ENCODE measurements around the gene ZNF526.

ZNF526 gene, protein sequence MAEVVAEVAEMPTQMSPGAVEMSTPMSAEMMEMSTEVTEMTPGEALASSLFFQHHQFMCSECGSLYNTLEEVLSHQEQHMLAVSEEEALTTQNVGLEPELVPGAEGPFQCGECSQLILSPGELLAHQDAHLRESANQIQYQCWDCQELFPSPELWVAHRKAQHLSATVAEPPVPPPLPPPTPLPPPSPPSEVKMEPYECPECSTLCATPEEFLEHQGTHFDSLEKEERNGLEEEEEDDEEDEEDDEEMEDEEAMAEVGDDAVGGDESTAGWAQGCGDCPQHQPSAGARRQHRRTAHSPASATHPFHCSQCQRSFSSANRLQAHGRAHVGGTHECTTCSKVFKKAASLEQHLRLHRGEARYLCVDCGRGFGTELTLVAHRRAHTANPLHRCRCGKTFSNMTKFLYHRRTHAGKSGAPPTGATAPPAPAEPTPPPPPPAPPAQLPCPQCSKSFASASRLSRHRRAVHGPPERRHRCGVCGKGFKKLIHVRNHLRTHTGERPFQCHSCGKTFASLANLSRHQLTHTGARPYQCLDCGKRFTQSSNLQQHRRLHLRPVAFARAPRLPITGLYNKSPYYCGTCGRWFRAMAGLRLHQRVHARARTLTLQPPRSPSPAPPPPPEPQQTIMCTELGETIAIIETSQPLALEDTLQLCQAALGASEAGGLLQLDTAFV

DNA sequence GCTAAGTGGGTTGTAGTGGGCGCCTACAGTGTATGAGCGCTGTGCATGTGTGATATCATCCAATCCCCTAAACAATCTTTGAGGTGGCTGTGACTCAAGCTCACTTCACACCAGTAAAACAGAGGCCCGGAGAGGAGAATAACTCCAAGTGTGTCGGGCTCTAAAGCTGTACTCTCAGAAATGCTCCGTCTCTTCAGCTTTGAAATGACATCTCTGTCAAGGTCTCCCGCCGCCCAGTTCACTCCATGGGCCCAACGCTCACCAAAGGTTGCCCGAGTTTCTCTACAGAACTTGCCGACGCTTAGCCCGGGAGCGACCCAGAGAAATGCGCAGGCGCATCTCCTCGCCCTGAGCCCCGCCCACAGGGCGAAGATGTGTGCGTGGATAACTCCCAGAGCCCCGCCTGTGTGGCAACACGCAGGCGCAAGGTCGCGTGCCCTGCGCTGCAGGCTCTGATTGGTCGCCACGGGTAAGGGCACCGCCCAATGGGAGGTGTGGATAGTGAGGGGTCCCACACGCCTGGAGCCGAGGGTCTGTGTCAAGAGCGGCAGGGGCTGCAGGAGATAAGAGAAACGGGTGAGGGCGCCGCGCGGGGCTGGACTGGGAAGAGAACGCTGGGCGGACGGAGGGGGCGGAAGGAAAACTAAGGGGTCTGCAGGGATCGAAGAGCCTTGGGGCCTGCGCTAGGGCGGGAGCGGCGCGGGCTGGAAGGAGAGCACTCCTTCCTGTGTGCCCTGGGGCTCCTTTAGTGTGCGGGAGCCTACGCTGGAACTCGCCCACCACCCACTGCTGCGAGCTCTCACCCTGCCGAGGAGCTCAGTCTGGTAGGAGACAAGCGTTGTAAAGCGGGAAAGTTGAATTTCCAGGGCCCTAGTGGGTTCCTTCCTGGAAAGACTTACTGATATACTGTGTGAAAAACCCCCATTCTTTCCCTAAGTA, at the start of gene ZNF526:
TSS of gene ZNF526 (plus strand) at position 501 of the 939 bp plus-strand sequence. CDS start 4,092 bp downstream, outside the sequence.
- peak within 1 kb of the TSS; percentile 93 for H3K4me3 Mint-ChIP-seq
- peaks cover 49% of the 10 kb centered on the region for H3K36me3 Mint-ChIP-seq (ENCODE audit: low read depth)
- H3K9me3 Mint-ChIP-seq = no peaks in the 10 kb centered on the region
- peak; percentile 97 for DNase-seq
- peak within 1 kb of the TSS; percentile 96 for H3K27ac Mint-ChIP-seq
- no peaks in the 10 kb centered on the region for H3K27me3 Mint-ChIP-seq
- peaks cover 57% of the 10 kb centered on the region for H3K4me1 Mint-ChIP-seq (ENCODE audit: low read depth)

DNA sequence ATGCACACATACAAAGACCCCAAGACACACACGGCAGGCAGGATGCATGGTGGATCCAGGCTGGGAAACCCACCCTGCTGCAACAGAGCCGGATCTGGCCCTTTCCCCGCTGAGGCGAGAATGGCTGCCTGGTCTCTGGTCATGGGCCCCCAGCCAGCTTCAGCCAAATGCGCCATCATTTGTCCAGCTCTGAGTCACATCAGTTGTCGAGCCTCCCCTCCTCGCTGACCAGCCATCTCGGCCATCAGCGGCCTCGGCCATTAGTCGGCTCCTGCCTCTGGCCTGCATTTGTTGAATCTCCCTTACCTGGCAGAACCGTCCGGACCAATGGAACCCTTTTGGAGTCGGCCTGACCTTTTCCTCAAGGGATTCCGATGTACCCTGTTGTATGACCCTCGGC, 49.4 kb upstream of the ZNF526 start:
- Mint-ChIP-seq H3K4me3 (no peak overlapping the region), H3K27ac (no peak overlapping the region), H3K36me3 (ENCODE audit: low read depth) (no peaks in the 10 kb centered on the region), H3K9me3 (no peaks in the 10 kb centered on the region), H3K27me3 (peaks cover 19% of the 10 kb centered on the region), H3K4me1 (ENCODE audit: low read depth) (peaks cover 4% of the 10 kb centered on the region)
- no peak for DNase-seq

DNA sequence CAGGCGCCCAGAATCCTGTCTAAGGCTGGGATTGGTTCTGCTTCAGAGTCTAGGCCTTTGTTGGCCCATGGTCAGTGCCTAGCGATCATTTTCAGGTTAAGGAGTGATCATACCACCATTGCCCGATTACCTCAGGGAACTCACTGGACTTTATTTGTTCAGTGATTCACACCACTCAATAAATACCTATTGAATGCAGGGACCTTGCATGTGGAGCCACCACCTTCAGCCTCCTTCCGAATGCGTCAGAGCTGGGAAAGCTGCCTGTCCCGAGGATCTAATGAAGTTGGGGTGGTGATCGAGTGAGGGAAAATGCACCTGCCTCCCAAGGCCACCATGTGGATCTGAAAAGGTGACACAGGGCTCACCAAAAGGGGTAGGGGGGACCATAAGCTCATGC, 47.9 kb upstream of the ZNF526 start:
- Mint-ChIP-seq H3K27me3 (peaks cover 26% of the 10 kb centered on the region), H3K4me3 (no peak overlapping the region), H3K9me3 (no peaks in the 10 kb centered on the region)

DNA sequence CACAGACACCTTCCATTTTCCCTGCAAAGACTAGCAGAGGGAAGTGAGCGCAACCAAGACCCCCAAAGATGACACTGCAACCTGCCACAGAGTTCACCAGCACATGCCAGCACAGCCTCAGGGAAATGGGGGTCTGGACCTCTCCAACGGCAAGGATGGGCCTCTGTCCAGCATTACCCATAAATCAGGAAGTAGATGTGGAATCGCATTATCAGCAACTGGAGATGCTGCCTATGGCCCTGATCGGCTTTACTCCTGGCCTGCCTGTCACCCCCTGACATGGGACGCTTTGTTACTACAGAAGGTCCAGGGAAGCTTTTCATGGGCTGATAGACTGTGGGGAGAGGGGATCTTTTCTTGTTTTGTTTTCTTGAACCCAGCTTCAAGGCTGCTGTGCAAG, 46.4 kb upstream of the ZNF526 start:
- Mint-ChIP-seq H3K9me3 (no peaks in the 10 kb centered on the region), H3K27me3 (peaks cover 26% of the 10 kb centered on the region), H3K4me3 (no peak overlapping the region), H3K27ac (no peak overlapping the region), H3K4me1 (ENCODE audit: low read depth) (peaks cover 11% of the 10 kb centered on the region), H3K36me3 (ENCODE audit: low read depth) (no peaks in the 10 kb centered on the region)
- DNase-seq = no peak

More for the DNA sequence above, 47.9 kb upstream of the ZNF526 start:
- Mint-ChIP-seq H3K36me3 (ENCODE audit: low read depth) (no peaks in the 10 kb centered on the region), H3K4me1 (ENCODE audit: low read depth) (peaks cover 11% of the 10 kb centered on the region), H3K27ac (no peak overlapping the region)
- no peak for DNase-seq

DNA sequence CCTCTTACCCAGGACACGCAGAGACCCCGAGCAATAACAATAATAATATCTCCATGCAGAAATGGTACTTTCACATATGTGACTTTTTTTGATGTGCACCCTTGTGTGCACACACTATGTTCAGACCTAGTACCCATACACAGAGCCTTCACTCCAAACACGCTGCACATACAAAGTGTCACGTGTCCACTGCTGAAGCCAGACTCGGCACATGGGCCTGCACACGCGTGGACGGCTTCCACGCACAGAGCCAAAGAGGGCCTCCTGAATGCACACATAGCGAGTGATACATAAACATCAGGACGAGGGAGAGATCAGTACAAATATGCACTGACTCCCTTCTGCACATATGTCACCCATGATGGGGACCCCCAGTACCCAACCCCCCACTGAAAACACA, 45.9 kb upstream of the ZNF526 start:
- Mint-ChIP-seq H3K4me3 (no peak overlapping the region), H3K27me3 (peaks cover 26% of the 10 kb centered on the region), H3K36me3 (ENCODE audit: low read depth) (no peaks in the 10 kb centered on the region), H3K27ac (no peak overlapping the region), H3K4me1 (ENCODE audit: low read depth) (peaks cover 11% of the 10 kb centered on the region), H3K9me3 (no peaks in the 10 kb centered on the region)
- no peak for DNase-seq

DNA sequence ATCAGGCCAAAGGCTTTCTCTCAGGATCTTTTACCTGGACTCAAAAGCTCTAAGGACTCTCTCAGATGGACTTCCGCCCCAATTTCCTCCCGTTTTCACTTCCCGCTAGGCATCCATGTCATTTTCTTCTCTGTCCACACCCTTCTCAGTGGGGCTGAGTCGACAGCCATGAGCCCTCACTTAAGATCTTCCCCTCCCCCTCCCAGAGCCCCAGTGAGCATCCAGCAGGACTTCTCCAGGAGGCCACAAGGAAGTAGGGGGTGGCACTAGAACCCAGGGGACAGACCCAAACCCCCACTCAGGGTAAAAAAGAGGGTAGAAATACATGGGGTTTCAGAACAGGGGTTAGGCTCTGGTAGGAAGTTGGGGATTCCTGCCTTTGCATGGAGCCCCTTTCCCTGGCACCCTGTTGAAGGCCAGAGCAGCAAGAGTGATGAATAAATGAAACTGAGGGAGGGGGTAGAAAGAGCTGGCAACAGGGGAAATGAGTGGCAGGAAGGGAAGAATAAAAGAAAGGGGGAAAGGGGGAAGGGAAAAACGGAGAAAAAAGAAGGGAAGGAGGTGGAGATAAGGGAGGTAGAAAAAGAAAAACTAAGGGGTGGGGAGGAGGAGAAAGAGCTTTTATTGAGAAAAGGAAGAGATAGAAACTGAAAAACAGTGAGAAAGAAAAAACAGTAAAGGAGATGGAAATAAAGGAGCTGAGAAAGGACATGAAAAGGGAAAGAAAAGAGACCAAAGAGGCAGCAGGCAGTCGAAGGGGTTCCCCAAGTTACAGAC, 45.0 kb upstream of the ZNF526 start:
- no peak for DNase-seq
- H3K27ac Mint-ChIP-seq = no peak overlapping the region
- H3K4me3 Mint-ChIP-seq = peak overlapping the region; percentile 77
- no peaks in the 10 kb centered on the region for H3K36me3 Mint-ChIP-seq (ENCODE audit: low read depth)
- H3K9me3 Mint-ChIP-seq = no peaks in the 10 kb centered on the region
- H3K4me1 Mint-ChIP-seq (ENCODE audit: low read depth) = peaks cover 11% of the 10 kb centered on the region
- peaks cover 29% of the 10 kb centered on the region for H3K27me3 Mint-ChIP-seq

DNA sequence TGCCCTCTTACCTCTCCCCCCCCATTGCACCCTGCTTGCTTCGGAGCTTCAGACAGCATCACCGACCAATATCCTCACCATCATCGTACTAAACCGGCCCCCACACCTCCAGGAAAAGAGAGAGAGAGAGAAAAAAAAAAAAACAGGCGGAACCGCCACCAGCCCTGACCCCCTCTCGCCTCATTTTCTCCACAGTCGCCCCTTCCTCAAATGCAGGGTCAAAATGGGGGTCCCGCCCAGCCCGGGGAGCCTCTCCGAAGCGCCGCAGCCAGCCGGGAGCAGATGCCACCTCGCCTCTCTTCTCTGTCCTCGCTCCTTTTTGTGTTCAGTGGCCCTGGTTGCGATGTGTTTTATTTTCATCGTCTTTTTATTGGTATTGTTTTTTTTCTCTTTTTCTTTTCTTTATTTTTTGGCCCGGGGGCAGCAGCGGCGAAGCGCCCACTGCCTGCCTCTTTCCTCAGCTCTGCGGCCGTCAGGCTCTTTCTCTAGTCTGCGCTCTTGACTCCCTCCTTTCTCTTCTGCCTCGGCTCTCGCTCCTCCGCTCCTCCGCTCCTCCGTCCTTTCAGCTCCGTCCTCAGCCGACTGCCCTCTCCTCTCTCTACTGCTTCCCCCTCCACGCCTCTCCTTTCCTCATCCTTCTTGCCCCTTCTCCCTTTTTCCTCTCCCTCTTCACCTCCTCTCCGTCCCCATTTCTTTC, 44.0 kb upstream of the ZNF526 start:
- Mint-ChIP-seq H3K36me3 (ENCODE audit: low read depth) (no peaks in the 10 kb centered on the region), H3K27ac (no peak overlapping the region), H3K4me1 (ENCODE audit: low read depth) (peaks cover 11% of the 10 kb centered on the region), H3K9me3 (no peaks in the 10 kb centered on the region), H3K4me3 (peak overlapping the region; percentile 77), H3K27me3 (peaks cover 29% of the 10 kb centered on the region)
- peak; percentile 53 for DNase-seq

DNA sequence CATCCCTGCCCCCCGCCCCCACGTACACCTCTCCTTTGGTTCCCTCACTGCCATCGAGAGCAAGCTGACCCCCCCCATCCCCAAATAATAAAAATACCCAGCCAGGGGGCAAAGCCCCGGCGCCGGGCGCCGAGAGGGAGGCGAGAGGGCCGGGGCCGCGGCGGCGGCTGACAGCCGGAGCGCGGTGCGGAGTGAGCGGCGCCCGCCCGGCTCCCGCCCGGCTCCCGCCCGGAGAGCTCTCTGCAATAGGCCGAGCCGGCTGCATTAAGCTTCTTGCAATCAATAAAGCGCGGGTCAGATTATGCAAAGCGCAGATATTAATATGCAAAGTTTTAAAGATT, 43.5 kb upstream of the ZNF526 start:
- peaks cover 11% of the 10 kb centered on the region for H3K4me1 Mint-ChIP-seq (ENCODE audit: low read depth)
- DNase-seq = no peak

DNA sequence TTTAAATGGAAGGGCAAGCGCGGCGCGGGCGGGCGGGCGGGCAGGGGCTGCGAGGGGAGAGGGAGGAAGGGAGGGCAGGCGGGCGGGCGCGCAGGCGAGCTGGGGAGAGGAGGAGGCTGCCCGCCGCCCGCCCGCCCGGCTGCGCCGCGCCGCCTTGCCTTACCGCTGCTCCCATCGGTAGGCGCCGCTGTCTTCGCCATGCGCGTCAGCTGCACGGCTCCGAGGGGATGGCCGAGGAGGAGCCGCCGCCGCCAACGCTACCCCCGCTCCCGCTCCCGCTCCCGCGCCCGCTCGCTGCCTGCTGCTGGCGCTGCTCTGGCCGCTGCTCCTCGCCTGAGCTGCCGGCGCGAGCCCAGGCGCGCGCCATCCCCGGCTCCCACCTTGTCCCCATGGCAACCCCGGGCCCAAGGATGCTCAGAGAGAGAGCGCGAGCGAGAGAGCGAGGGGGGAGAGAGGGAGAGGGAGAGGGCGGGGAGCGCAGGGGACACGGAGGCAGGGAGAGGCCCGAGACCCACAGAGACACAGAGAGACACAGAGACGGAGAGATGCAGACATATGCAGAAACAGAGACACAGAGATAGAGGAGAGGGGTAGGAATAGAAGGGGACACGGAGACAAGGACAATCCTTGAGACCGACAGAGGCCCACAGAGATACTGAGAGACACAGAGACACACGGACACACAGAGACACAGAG, 43.0 kb upstream of the ZNF526 start:
- peaks cover 29% of the 10 kb centered on the region for H3K27me3 Mint-ChIP-seq
- no peaks in the 10 kb centered on the region for H3K36me3 Mint-ChIP-seq (ENCODE audit: low read depth)
- DNase-seq = peak; percentile 84
- H3K4me3 Mint-ChIP-seq = no peak overlapping the region
- H3K27ac Mint-ChIP-seq = no peak overlapping the region
- no peaks in the 10 kb centered on the region for H3K9me3 Mint-ChIP-seq
- H3K4me1 Mint-ChIP-seq (ENCODE audit: low read depth) = peaks cover 11% of the 10 kb centered on the region

More for the DNA sequence above, 43.5 kb upstream of the ZNF526 start:
- H3K4me3 Mint-ChIP-seq = peak overlapping the region; percentile 77
- H3K27ac Mint-ChIP-seq = no peak overlapping the region
- H3K27me3 Mint-ChIP-seq = peaks cover 29% of the 10 kb centered on the region
- no peaks in the 10 kb centered on the region for H3K9me3 Mint-ChIP-seq
- H3K36me3 Mint-ChIP-seq (ENCODE audit: low read depth) = no peaks in the 10 kb centered on the region

DNA sequence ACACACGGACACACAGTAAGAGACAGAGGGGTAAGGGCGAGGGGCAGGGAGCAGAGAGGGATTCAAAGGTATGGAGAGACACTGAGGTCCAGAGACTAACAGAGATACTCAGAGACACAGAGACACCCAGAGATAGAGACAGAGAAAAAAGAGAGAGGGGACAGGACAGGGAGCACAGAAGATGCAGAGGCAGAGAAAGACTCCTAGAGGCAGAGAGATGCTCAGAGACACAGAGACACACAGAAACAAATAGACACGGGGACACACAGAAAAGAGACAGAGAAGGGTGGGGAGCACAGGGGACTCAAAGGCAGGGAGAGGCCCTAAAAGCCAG, 42.5 kb upstream of the ZNF526 start:
- H3K4me3 Mint-ChIP-seq = no peak overlapping the region

DNA sequence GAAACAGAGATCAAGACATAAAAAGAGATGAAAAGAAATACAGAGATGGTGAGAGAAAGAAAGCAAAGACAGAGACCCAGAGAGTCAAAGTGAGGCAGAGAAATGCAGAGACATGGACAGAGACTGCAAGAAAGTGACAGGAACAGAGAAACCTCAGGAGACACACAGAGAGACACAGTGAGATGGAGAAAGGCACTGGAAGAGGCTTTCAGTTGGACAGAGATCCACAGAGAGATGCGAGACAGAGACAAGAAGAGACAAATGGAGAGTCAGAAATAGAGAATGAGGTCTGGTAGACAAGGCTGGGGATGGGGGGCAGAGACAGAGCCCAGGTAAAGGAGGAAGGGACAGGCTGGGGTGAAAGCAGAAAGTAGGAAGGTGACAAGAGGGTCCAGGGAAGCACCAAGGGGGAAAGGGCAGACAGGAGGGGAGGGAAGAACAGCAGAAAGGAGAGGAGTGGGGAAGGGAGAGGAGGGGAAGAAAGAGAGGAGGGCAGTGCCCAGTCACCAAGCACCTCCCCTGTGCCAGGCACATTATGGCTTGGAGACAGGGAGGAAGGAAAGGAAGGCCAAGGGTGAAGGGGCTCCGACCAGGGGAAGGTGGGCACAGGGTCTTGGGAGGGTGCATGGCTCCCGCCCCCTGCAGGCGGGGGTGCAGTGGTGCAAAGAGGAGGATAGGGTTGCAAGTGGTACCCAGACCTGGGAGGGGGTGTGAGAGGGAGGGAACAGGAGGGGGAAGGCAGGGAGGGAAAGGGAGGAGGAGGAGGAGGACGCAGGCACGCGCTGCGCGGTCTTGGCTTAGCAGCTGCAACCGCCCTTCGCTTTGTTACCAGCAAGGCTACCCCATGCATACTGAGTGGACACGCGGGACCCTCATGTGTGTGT, 41.1 kb upstream of the ZNF526 start:
- Mint-ChIP-seq H3K4me3 (no peak overlapping the region), H3K36me3 (ENCODE audit: low read depth) (no peaks in the 10 kb centered on the region), H3K27me3 (peaks cover 27% of the 10 kb centered on the region), H3K27ac (no peak overlapping the region), H3K9me3 (no peaks in the 10 kb centered on the region), H3K4me1 (ENCODE audit: low read depth) (peaks cover 16% of the 10 kb centered on the region)
- no peak for DNase-seq

More for the DNA sequence above, 42.5 kb upstream of the ZNF526 start:
- DNase-seq = no peak
- H3K27ac Mint-ChIP-seq = no peak overlapping the region
- H3K27me3 Mint-ChIP-seq = peaks cover 29% of the 10 kb centered on the region
- peaks cover 11% of the 10 kb centered on the region for H3K4me1 Mint-ChIP-seq (ENCODE audit: low read depth)
- no peaks in the 10 kb centered on the region for H3K9me3 Mint-ChIP-seq
- no peaks in the 10 kb centered on the region for H3K36me3 Mint-ChIP-seq (ENCODE audit: low read depth)

DNA sequence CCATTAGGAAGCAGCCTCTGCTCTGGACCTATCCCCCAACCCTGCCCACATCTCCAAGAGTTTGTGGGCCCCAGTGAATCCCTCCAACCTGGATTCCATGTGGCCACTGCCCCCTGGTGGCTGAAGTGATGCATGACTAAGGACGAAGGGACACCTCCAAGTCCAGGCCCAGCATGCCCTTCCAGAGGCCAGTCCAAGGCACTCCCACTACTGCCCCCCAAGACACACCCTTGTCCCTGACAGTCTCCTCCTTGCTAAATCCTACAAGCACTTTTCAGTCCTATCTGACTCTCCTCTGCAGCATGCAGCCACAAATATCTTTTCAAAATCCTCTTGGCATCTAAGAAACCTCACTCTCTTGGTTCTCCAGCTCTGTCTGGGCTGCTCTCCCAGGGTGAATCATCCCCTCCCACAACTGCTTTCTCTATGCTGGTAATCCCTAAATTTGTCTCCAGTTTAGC, 35.7 kb upstream of the ZNF526 start:
- no peak overlapping the region for H3K4me3 Mint-ChIP-seq
- peak overlapping the region; percentile 48 for H3K27ac Mint-ChIP-seq
- no peaks in the 10 kb centered on the region for H3K36me3 Mint-ChIP-seq (ENCODE audit: low read depth)
- peak; percentile 81 for DNase-seq
- H3K27me3 Mint-ChIP-seq = peaks cover 3% of the 10 kb centered on the region
- no peaks in the 10 kb centered on the region for H3K9me3 Mint-ChIP-seq
- H3K4me1 Mint-ChIP-seq (ENCODE audit: low read depth) = peaks cover 30% of the 10 kb centered on the region
